Stimulated activated CD4-positive, alpha-beta T cell treated with anti-CD3 and anti-CD28 coated beads, Interleukin-2, amount 100 ng/mL, for 48 hours (primary cell): ENCODE data around the gene CBR3.

ENCODE experiments used
- DNase-seq, 2 donors: peaks; one replicate each; pipeline ENCODE4 v3.0.0-alpha.2; 2020

Gene CBR3

GRCh38 chr21:36156815-36157670 lies 22.2 kb downstream of the CBR3 start, which contains the start of gene DOP1B:
DOP1B (plus strand) TSS chr21:36156824; CDS start chr21:36164734, 7,910 bp downstream.
- DNase-seq: peak in 1 of 2 donors; percentile 36

- no peak for DNase-seq
These were observed 24.6 kb downstream of the CBR3 start for GRCh38 chr21:36159356-36159921.

GRCh38 chr21:36160850-36161178 lies 25.9 kb downstream of the CBR3 start:
- DNase-seq: no peak

GRCh38 chr21:36162631-36163030 lies 27.8 kb downstream of the CBR3 start:
- DNase-seq: no peak

GRCh38 chr21:36163750-36164741 lies 29.2 kb downstream of the CBR3 start:
- DNase-seq: no peak

- no peak for DNase-seq
These were observed 30.5 kb downstream of the CBR3 start for GRCh38 chr21:36165356-36165755.

- no peak for DNase-seq
These were observed 31.8 kb downstream of the CBR3 start for GRCh38 chr21:36166705-36167104.

- DNase-seq: no peak
These were observed 32.7 kb downstream of the CBR3 start for GRCh38 chr21:36167541-36167940.

- DNase-seq: no peak
These were observed 34.7 kb downstream of the CBR3 start for GRCh38 chr21:36169470-36170128.

GRCh38 chr21:36170823-36171222 lies 35.9 kb downstream of the CBR3 start:
- no peak for DNase-seq

GRCh38 chr21:36171336-36171735 lies 36.5 kb downstream of the CBR3 start:
- no peak for DNase-seq

GRCh38 chr21:36171741-36172331 lies 37.0 kb downstream of the CBR3 start:
- DNase-seq: no peak

- no peak for DNase-seq
These were observed 39.9 kb downstream of the CBR3 start for GRCh38 chr21:36174780-36175179.

DNA sequence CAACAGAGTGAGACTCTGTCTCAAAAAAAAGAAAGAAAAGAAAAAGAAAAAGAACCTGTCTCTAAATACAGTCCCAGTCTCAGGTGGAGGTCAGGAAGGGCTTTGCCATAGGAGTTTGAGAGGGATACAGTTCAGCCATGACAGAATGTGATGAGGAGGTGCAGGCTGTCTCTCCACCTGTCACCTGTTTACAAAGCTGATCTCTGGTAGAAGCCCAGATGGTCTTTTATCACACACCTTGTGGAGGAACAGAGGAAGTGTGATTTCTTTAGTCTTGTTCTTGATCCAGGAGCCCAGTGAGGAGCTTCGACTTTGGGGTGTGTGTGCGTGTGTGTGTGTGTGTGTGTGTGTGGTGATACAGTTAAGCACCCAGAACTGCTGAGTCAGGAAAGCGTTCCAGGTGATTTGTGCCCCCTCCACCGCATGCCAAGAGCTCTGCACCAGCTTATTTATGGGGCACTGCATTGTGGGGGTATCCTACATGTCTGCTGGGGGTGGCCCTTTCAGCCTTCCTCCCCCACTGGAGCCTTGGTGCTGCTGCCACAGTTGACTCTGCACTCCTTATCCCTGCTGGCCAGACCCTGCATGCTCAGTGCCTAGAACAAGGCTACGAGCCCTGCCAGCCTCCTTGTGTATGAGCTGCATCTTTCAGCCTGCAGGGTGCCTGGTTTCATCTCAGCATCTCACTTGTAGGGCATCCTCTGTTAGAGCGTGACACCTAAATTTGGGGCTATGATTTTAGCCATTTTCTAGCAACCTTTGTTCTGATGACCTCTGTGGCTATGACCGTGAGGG lies 41.1 kb downstream of the CBR3 start:
- DNase-seq: no peak

DNA sequence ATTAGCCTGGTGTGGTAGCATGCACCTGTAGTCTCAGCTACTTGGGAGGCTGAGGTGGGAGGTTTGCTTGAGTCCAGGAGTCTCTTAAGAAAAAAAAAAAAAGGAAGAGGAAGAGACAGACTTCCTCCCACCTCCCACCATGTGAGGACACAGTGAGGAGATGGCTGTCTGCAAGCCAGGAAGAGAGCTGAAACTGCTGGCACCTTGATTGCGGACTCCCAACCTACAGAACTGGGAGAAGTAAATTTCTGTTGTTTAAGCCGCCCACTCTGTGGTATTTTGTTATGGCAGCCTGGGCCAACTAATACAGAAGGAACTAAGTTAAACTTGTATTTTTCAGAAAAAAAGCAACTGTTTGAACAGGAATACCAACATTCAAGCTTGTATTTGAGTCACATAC lies 43.5 kb downstream of the CBR3 start:
- no peak for DNase-seq

GRCh38 chr21:36179145-36179544 lies 44.3 kb downstream of the CBR3 start:
- no peak for DNase-seq

DNA sequence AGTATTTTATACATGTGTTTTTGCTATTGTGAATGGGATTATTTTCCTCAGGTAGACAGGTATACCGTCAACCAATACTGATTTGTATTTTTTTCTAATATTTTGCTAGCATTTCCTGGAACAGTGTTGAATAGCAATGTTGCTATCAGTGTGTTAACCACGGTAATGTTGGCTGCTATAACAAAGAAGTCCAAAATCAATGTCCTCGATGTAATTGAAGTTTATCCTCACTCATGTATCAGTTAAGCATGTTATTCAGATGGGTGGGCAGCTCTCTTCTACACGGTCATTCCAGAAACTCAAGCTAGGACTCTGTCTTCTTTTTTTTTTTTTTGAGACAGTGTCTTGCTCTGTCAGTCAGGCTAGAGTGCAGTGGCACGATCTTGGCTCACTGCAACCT lies 46.1 kb downstream of the CBR3 start:
- no peak for DNase-seq

- DNase-seq: no peak
These were observed 48.4 kb downstream of the CBR3 start for GRCh38 chr21:36183144-36183795.

GRCh38 chr21:36184545-36184944 lies 49.7 kb downstream of the CBR3 start:
- DNase-seq: no peak

DNA sequence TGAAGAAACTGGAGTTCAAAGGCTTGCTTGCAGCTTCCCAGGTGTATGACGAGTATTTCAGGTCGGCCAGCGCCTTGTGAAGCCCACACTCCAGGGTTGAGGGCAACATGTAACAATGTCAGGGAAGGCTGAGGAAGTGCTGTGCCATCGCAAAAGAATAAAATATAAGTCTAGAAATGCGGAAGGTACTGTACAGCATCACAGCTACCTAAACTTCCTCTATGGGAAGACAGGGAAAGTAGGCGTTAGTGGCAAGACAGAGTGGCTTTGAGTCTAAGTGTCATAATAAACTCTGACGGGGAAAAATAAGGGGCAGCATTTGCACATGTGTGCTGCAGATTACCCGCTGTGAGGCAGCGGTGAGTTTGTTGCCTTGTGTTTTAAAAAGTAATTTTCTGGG lies 50.6 kb downstream of the CBR3 start:
- DNase-seq: no peak

GRCh38 chr21:36186081-36186480 lies 51.2 kb downstream of the CBR3 start:
- DNase-seq: no peak
